ENCODE measurements around the gene ZNF263. TPM values are rescaled to one million over a fixed set of nuclear protein-coding genes. Genes with fewer than 3 reads are reported as not detected.

ZNF263 gene
- polyA plus RNA-seq, 1 donor (not counting 4 experiments of a cell fraction or from before 2014, with no cell fraction given), result 13.9 TPM

DNA sequence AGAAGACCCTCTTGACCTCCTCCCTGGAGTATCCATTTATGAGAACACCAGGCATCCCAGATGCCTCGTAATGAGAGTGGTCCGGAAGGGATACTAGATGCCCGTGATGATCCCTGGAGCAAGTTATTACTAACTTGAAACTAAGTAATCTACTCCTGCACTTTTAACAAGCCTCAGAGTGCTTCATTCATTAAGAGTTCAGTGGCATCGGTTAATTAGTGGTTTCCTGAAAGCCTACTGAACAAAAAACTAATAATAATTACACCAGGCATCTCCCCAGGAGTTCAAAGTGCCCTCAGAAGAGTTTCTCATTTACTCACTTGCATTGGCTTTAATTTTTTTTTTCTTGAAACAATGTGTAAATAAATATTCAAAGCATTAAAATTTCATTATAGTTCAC lies 44.2 kb downstream of the ZNF263 start:
- no peaks in the 10 kb centered on the region for H3K4me1 ChIP-seq (ENCODE audit: control insufficient read depth, extremely low read depth, insufficient read depth, low read length)
- FAIRE-seq, result no peak
- DNase-seq (ENCODE audit: low read depth, low spot score), result no peak
- dilution Hi-C loops (cut with MboI; ENCODE audit: extremely low pct_ligation_motif_present, low sequenced_read_pairs), result no loop called here
- TF ChIP-seq, protein P1, sequence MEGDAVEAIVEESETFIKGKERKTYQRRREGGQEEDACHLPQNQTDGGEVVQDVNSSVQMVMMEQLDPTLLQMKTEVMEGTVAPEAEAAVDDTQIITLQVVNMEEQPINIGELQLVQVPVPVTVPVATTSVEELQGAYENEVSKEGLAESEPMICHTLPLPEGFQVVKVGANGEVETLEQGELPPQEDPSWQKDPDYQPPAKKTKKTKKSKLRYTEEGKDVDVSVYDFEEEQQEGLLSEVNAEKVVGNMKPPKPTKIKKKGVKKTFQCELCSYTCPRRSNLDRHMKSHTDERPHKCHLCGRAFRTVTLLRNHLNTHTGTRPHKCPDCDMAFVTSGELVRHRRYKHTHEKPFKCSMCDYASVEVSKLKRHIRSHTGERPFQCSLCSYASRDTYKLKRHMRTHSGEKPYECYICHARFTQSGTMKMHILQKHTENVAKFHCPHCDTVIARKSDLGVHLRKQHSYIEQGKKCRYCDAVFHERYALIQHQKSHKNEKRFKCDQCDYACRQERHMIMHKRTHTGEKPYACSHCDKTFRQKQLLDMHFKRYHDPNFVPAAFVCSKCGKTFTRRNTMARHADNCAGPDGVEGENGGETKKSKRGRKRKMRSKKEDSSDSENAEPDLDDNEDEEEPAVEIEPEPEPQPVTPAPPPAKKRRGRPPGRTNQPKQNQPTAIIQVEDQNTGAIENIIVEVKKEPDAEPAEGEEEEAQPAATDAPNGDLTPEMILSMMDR (optimal IDR thresholded peaks at IDR 0.05 in 1 of 3, IDR thresholded peaks at IDR 0.05 in 1 of 3, conservative IDR thresholded peaks at IDR 0.05 in 1 of 3; ENCODE audit: extremely low read depth in 1 of 3, insufficient read depth in 2 of 3, low read length in 3 of 3), result no peak
- no peak for TF ChIP-seq EZH2 (IDR thresholded peaks at IDR 0.05; ENCODE audit: low read length)
- H3K27ac ChIP-seq (ENCODE audit: control insufficient read depth, insufficient read depth, low read length), result no peak overlapping the region
- no peak overlapping the region for H3K4me3 ChIP-seq (ENCODE audit: control insufficient read depth in 2 of 3, extremely low read depth in 1 of 3, insufficient read depth in 2 of 3, low read depth in 1 of 3, low read length in 3 of 3)
- no peaks in the 10 kb centered on the region for H4K20me1 ChIP-seq (ENCODE audit: control insufficient read depth, extremely low read depth, insufficient read depth, low read length)
- no peaks in the 10 kb centered on the region for H3K27me3 ChIP-seq (ENCODE audit: control insufficient read depth, extremely low read depth, insufficient read depth, low read length)
- H3K36me3 ChIP-seq (ENCODE audit: control insufficient read depth in 2 of 2, extremely low read depth in 1 of 2, insufficient read depth in 2 of 2, low read length in 2 of 2), result no peaks in the 10 kb centered on the region
- no peak overlapping the region for H3K4me2 ChIP-seq (ENCODE audit: control insufficient read depth, extremely low read depth, insufficient read depth, low read depth, low read length)
- no peaks in the 10 kb centered on the region for H3K9me3 ChIP-seq (ENCODE audit: control insufficient read depth, low read depth, low read length)
- H3K9me1 ChIP-seq (ENCODE audit: control insufficient read depth, extremely low read depth, insufficient read depth, low read length), result no peaks in the 10 kb centered on the region
- H2AFZ ChIP-seq (ENCODE audit: control insufficient read depth, low read length), result no peak overlapping the region
- H3K9ac ChIP-seq (ENCODE audit: control insufficient read depth, extremely low read depth, insufficient read depth, low read length), result no peak overlapping the region
- H3K79me2 ChIP-seq (ENCODE audit: control insufficient read depth, insufficient read depth, low read length), result no peaks in the 10 kb centered on the region

- H3K4me3 ChIP-seq (ENCODE audit: control insufficient read depth in 2 of 3, extremely low read depth in 1 of 3, insufficient read depth in 2 of 3, low read depth in 1 of 3, low read length in 3 of 3), result no peak overlapping the region
- H3K27me3 ChIP-seq (ENCODE audit: control insufficient read depth, extremely low read depth, insufficient read depth, low read length), result no peaks in the 10 kb centered on the region
These were observed 44.8 kb downstream of the ZNF263 start for GRCh38 chr16:3328104-3328503.

More at GRCh38 chr16:3328104-3328503, 44.8 kb downstream of the ZNF263 start:
- Histone ChIP-seq H3K27ac (ENCODE audit: control insufficient read depth, insufficient read depth, low read length) (no peak overlapping the region), H3K36me3 (ENCODE audit: control insufficient read depth in 2 of 2, extremely low read depth in 1 of 2, insufficient read depth in 2 of 2, low read length in 2 of 2) (no peaks in the 10 kb centered on the region), H3K9me1 (ENCODE audit: control insufficient read depth, extremely low read depth, insufficient read depth, low read length) (no peaks in the 10 kb centered on the region), H3K9ac (ENCODE audit: control insufficient read depth, extremely low read depth, insufficient read depth, low read length) (no peak overlapping the region), H2AFZ (ENCODE audit: control insufficient read depth, low read length) (no peak overlapping the region), H3K9me3 (ENCODE audit: control insufficient read depth, low read depth, low read length) (no peaks in the 10 kb centered on the region), H3K4me2 (ENCODE audit: control insufficient read depth, extremely low read depth, insufficient read depth, low read depth, low read length) (no peak overlapping the region), H3K79me2 (ENCODE audit: control insufficient read depth, insufficient read depth, low read length) (no peaks in the 10 kb centered on the region), H3K4me1 (ENCODE audit: control insufficient read depth, extremely low read depth, insufficient read depth, low read length) (no peaks in the 10 kb centered on the region), H4K20me1 (ENCODE audit: control insufficient read depth, extremely low read depth, insufficient read depth, low read length) (no peaks in the 10 kb centered on the region)
- dilution Hi-C loops (cut with MboI; ENCODE audit: extremely low pct_ligation_motif_present, low sequenced_read_pairs), result no loop called here
- TF ChIP-seq EZH2 (IDR thresholded peaks at IDR 0.05; ENCODE audit: low read length), result no peak
- TF ChIP-seq, protein P1 (optimal IDR thresholded peaks at IDR 0.05 in 1 of 3, IDR thresholded peaks at IDR 0.05 in 1 of 3, conservative IDR thresholded peaks at IDR 0.05 in 1 of 3; ENCODE audit: extremely low read depth in 1 of 3, insufficient read depth in 2 of 3, low read length in 3 of 3), result no peak
- FAIRE-seq, result no peak
- DNase-seq (ENCODE audit: low read depth, low spot score), result no peak
